ENCODE results near the gene COL8A1.
A peak's percentile ranks its signal among the peaks of the same experiment; 100 is the strongest.

COL8A1 gene

DNA sequence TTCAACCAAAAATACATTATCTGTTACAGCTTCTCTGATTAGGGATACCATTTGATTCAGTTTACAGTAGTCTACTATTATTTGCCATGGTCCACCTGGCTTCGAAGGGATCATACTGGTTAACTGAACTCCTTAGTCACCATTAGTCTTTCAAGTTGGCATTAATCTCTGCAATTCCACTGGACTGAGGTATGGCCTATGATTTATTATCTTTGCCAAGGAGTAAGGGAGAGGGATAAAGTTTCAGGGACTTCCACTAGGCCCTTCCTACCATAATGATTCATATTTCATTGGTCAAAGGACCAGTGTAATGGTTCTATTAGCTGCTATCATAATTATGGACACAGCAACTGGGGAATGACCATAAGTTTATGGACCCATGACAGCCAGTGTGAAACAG lies 172.0 kb downstream of the COL8A1 start:
- H3K36me3 ChIP-seq (ENCODE audit: insufficient read depth, low read length) = no peaks in the 10 kb centered on the region; the same call in 1 of the 2 replicates
- no peaks in the 10 kb centered on the region for H3K4me1 ChIP-seq (ENCODE audit: insufficient read depth, low read length)
- H3K9ac ChIP-seq (ENCODE audit: low read depth, low read length) = no peak overlapping the region
- peaks cover 6% of the 10 kb centered on the region; the same call in 1 of the 2 replicates for H3K9me3 ChIP-seq (ENCODE audit: control insufficient read depth, insufficient read depth, low read length)

- Histone ChIP-seq H3K9ac (ENCODE audit: low read depth, low read length) (peak overlapping the region; percentile 94), H3K4me1 (ENCODE audit: insufficient read depth, low read length) (no peaks in the 10 kb centered on the region), H3K9me3 (ENCODE audit: control insufficient read depth, insufficient read depth, low read length) (no peaks in the 10 kb centered on the region), H3K36me3 (ENCODE audit: insufficient read depth, low read length) (no peaks in the 10 kb centered on the region; the same call in 1 of the 2 replicates)
Measured at GRCh38 chr3:99817047-99817436, 178.6 kb downstream of the COL8A1 start.

- no peaks in the 10 kb centered on the region for H3K9me3 ChIP-seq (ENCODE audit: control insufficient read depth, insufficient read depth, low read length)
- H3K36me3 ChIP-seq (ENCODE audit: insufficient read depth, low read length) = no peaks in the 10 kb centered on the region; the same call in 1 of the 2 replicates
- H3K4me1 ChIP-seq (ENCODE audit: insufficient read depth, low read length) = no peaks in the 10 kb centered on the region
- H3K9ac ChIP-seq (ENCODE audit: low read depth, low read length) = peak within 1 kb of the TSS; percentile 94
Measured at GRCh38 chr3:99817437-99818240, 179.2 kb downstream of the COL8A1 start, which contains the start of gene CMSS1. TSS of gene CMSS1 (plus strand) at chr3:99817862.

DNA sequence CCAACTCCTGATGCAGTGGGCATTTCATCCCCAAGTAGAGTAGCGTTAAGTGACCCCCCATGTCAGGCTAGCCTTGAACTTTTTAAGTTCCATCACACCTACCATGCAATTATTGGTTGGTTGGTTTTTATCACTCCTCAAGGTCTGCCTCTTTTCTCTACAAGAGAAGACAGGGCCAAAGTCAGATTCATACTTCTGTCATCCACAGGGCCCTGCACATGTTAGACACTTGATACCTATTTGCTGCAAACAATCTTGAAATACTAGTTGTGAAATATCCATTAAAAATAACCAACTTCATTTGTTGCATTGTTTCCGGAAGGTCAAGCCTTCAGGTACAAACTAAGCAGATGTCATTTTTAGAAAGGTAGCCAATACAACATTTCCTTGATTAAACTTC lies 180.4 kb downstream of the COL8A1 start:
- Histone ChIP-seq H3K36me3 (ENCODE audit: insufficient read depth, low read length) (no peaks in the 10 kb centered on the region; the same call in 1 of the 2 replicates), H3K4me1 (ENCODE audit: insufficient read depth, low read length) (no peaks in the 10 kb centered on the region), H3K9ac (ENCODE audit: low read depth, low read length) (peak overlapping the region; percentile 94; the same call in 1 of the 2 replicates), H3K9me3 (ENCODE audit: control insufficient read depth, insufficient read depth, low read length) (no peaks in the 10 kb centered on the region)

GRCh38 chr3:99823723-99824711 lies 185.6 kb downstream of the COL8A1 start:
- H3K9ac ChIP-seq (ENCODE audit: low read depth, low read length) = no peak overlapping the region
- no peaks in the 10 kb centered on the region for H3K36me3 ChIP-seq (ENCODE audit: insufficient read depth, low read length)
- H3K9me3 ChIP-seq (ENCODE audit: control insufficient read depth, insufficient read depth, low read length) = no peaks in the 10 kb centered on the region
- peaks cover 6% of the 10 kb centered on the region for H3K4me1 ChIP-seq (ENCODE audit: insufficient read depth, low read length)

GRCh38 chr3:99825004-99825640 lies 186.7 kb downstream of the COL8A1 start:
- no peaks in the 10 kb centered on the region for H3K36me3 ChIP-seq (ENCODE audit: insufficient read depth, low read length)
- H3K4me1 ChIP-seq (ENCODE audit: insufficient read depth, low read length) = peaks cover 6% of the 10 kb centered on the region
- no peak overlapping the region for H3K9ac ChIP-seq (ENCODE audit: low read depth, low read length)
- H3K9me3 ChIP-seq (ENCODE audit: control insufficient read depth, insufficient read depth, low read length) = no peaks in the 10 kb centered on the region

- H3K36me3 ChIP-seq (ENCODE audit: insufficient read depth, low read length) = no peaks in the 10 kb centered on the region
- peaks cover 6% of the 10 kb centered on the region for H3K4me1 ChIP-seq (ENCODE audit: insufficient read depth, low read length)
- no peaks in the 10 kb centered on the region for H3K9me3 ChIP-seq (ENCODE audit: control insufficient read depth, insufficient read depth, low read length)
- no peak overlapping the region for H3K9ac ChIP-seq (ENCODE audit: low read depth, low read length)
Measured at GRCh38 chr3:99829844-99830243, 191.4 kb downstream of the COL8A1 start.

- Histone ChIP-seq H3K4me1 (ENCODE audit: insufficient read depth, low read length) (no peaks in the 10 kb centered on the region; the same call in 1 of the 2 replicates), H3K9ac (ENCODE audit: low read depth, low read length) (no peak overlapping the region), H3K36me3 (ENCODE audit: insufficient read depth, low read length) (no peaks in the 10 kb centered on the region), H3K9me3 (ENCODE audit: control insufficient read depth, insufficient read depth, low read length) (no peaks in the 10 kb centered on the region)
Measured at GRCh38 chr3:99833617-99834205, 195.3 kb downstream of the COL8A1 start.

DNA sequence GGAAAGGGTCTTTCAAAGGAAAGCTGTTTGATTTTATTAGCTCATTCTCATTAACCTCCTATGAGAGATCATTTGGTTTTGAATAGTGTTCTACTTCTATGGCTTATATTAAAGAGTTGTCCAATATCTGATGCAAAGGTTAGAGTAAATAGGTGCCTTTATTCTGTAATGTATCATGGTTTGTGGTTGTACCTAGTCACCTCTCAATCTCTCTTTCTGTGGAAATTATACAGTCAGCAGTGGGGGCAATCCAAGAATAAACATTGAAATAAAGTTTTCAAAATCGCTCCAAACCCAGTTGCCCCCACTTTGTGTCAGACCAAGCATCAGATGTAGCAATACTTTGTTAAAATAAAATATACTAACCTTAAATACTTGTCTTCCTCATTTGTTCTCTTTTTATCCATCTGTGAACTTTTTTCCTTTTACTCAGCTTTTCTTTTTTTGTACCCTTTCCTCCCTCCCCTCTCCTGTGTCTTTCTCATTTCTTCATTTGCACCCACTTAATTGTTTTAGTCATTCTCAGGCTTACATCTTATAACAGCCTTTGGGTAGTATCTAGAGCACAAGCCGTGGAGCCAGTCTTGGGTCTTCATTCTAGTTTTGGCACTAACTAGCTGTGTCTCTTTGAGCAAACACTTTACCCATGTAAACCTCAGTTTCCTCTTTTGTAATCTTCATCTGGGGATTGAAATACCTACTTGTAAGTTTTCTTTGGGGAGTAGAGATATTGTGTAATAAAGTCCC lies 196.0 kb downstream of the COL8A1 start:
- H3K9ac ChIP-seq (ENCODE audit: low read depth, low read length) = no peak overlapping the region
- no peaks in the 10 kb centered on the region for H3K9me3 ChIP-seq (ENCODE audit: control insufficient read depth, insufficient read depth, low read length)
- H3K36me3 ChIP-seq (ENCODE audit: insufficient read depth, low read length) = no peaks in the 10 kb centered on the region
- H3K4me1 ChIP-seq (ENCODE audit: insufficient read depth, low read length) = no peaks in the 10 kb centered on the region; the same call in 1 of the 2 replicates

GRCh38 chr3:99836681-99837080 lies 198.3 kb downstream of the COL8A1 start:
- H3K9ac ChIP-seq (ENCODE audit: low read depth, low read length) = no peak overlapping the region
- H3K36me3 ChIP-seq (ENCODE audit: insufficient read depth, low read length) = no peaks in the 10 kb centered on the region
- H3K9me3 ChIP-seq (ENCODE audit: control insufficient read depth, insufficient read depth, low read length) = no peaks in the 10 kb centered on the region
- no peaks in the 10 kb centered on the region; the same call in 1 of the 2 replicates for H3K4me1 ChIP-seq (ENCODE audit: insufficient read depth, low read length)

DNA sequence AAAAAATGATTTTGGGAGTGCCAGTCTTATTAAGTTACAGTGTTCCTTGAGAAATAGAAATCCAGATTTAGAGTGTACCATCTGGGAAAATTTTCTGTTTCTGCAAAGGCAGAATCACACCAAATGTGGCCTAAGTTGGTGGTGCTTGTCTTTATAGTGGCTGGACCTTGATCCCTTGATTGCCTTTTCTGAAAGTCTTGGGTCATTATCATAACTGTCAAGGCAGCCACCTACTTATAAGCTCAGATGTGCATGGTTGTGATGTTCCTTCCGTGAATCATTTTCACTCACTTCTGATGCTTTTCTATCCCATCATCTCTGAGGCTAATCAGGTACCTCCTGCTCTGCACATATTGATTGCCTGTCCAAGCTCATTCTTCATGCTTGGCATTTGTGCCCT lies 199.3 kb downstream of the COL8A1 start:
- H3K36me3 ChIP-seq (ENCODE audit: insufficient read depth, low read length) = no peaks in the 10 kb centered on the region
- H3K4me1 ChIP-seq (ENCODE audit: insufficient read depth, low read length) = peaks cover 3% of the 10 kb centered on the region; the same call in 1 of the 2 replicates
- H3K9me3 ChIP-seq (ENCODE audit: control insufficient read depth, insufficient read depth, low read length) = no peaks in the 10 kb centered on the region
- H3K9ac ChIP-seq (ENCODE audit: low read depth, low read length) = no peak overlapping the region

GRCh38 chr3:99838755-99839154 lies 200.4 kb downstream of the COL8A1 start:
- H3K36me3 ChIP-seq (ENCODE audit: insufficient read depth, low read length) = no peaks in the 10 kb centered on the region
- peaks cover 11% of the 10 kb centered on the region for H3K4me1 ChIP-seq (ENCODE audit: insufficient read depth, low read length)
- H3K9ac ChIP-seq (ENCODE audit: low read depth, low read length) = no peak overlapping the region
- H3K9me3 ChIP-seq (ENCODE audit: control insufficient read depth, insufficient read depth, low read length) = no peaks in the 10 kb centered on the region

GRCh38 chr3:99839613-99840012 lies 201.2 kb downstream of the COL8A1 start:
- Histone ChIP-seq H3K9ac (ENCODE audit: low read depth, low read length) (no peak overlapping the region), H3K36me3 (ENCODE audit: insufficient read depth, low read length) (no peaks in the 10 kb centered on the region), H3K9me3 (ENCODE audit: control insufficient read depth, insufficient read depth, low read length) (no peaks in the 10 kb centered on the region), H3K4me1 (ENCODE audit: insufficient read depth, low read length) (peaks cover 17% of the 10 kb centered on the region)
